Activated naive CD8-positive, alpha-beta T cell treated with anti-CD3 and anti-CD28 coated beads, Interleukin-2, amount 50 U/mL, for 16 hours (primary cell): Measurements from ENCODE around the gene STXBP5.

Source experiments
- DNase-seq: peaks from one replicate; pipeline ENCODE4 v3.0.0-alpha.2; 2020; ENCODE audit warnings: low read depth, low spot score

The STXBP5 gene

GRCh38 chr6:147381712-147382111 lies 177.5 kb downstream of the STXBP5 start:
- DNase-seq, result no peak

- DNase-seq, result no peak
These were observed 178.8 kb downstream of the STXBP5 start for GRCh38 chr6:147382945-147383554.

DNA sequence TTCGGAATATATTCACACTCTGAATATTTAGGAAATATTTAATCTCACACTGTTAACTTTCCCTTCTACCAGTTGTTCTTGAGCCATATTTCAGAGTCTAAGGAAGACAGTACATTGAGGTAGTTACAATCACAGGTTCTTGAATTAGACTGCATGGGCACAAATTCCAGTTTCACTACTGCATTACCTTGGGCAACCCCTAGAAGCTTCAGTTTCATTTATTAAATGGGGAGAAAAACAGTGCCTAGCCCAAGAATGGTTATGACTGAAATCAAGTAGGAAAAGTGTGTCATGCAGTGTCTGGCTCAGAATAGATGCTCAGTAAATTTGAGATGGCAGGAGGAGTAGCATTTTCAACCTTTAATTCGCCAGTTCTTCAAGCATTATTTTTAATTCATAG lies 179.8 kb downstream of the STXBP5 start:
- no peak for DNase-seq

GRCh38 chr6:147384737-147385710 lies 180.8 kb downstream of the STXBP5 start:
- no peak for DNase-seq

DNA sequence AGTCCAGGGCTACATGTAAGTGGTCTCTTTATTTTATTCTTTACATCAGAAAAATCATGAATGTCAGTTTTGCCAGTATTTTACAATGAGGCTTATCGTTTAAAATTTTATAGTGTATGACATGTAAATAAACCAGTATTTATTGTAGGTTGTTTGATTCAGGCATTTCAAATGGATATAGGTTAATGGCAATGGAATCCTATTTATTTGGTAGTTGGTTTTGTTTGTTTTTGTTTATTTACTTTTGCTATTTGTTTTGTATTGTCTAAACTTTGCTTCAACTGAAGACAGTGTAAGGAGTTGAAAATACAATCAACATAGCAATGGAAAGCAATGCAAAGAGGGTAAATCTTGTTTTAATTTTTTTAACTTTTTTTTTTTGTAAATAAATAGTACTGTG lies 185.2 kb downstream of the STXBP5 start:
- DNase-seq, result no peak

DNA sequence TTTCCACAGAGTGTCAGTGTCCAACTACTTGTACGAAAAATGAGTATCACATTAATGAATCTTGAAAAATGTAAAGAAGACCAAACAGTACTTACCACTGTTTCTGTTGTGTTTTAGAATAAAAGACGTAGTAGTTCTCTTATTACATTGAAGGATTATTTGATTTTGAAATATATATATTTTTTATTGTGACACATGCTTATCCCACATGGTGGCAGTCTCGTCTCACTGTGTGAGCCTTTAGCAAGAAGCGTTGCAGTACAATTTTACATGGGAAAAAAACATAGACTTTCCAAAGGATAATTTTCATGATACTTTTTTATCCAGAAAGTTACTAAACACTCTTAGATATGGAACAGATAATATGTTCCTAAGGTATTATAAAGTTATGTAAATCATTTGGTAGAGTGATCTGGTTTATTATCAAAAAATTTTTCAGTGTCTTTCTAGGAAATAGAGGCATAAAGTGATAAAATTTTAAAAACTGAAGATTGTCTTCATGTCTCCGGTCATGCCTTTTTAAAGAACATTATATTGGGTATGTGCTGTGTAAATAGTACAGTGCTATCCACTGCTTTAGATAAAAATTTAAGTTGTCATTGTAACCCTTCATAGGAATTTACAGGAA lies 186.8 kb downstream of the STXBP5 start:
- DNase-seq, result no peak

- DNase-seq, result no peak
These were observed 188.9 kb downstream of the STXBP5 start for GRCh38 chr6:147392917-147393625.

GRCh38 chr6:147395158-147395557 lies 190.9 kb downstream of the STXBP5 start:
- no peak for DNase-seq

- DNase-seq, result no peak
These were observed 193.1 kb downstream of the STXBP5 start for GRCh38 chr6:147397306-147397705.

DNA sequence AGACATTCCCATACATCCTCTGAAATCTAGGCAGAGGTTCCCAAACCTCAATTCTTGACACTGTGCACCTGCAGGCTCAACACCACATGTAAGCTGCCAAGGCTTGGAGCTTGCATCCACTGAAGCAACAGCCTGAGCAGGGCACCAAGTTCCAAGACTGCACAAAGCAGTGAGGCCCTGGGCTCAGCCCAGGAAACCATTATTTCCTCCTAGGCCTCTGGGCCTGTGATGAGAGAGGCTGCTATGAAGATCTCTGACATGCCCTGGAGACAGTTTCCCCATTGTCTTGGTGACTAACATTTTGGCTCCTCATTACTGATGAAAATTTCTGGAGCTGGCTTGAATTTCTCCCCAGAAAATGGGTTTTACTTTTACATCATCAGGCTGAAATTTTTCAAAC lies 196.8 kb downstream of the STXBP5 start:
- DNase-seq, result no peak

DNA sequence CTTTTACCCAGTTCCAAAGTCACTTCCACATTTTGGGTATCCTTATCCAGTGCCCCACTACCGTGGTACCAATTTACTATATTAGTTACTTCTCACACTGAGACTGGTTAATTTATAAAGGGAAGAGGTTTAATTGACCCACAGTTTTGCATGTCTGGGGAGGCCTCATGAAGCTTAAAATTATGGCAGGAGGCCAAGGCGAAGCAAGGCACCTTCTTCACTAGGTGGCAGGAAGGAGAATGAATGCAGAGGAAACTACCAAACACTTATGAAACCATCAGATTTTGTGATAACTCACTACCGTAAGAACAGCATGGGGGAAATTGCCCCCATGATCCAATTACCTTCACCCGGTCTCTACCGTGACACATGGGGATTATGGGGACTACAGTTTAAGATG lies 197.6 kb downstream of the STXBP5 start:
- no peak for DNase-seq

GRCh38 chr6:147406783-147407182 lies 202.6 kb downstream of the STXBP5 start:
- no peak for DNase-seq

DNA sequence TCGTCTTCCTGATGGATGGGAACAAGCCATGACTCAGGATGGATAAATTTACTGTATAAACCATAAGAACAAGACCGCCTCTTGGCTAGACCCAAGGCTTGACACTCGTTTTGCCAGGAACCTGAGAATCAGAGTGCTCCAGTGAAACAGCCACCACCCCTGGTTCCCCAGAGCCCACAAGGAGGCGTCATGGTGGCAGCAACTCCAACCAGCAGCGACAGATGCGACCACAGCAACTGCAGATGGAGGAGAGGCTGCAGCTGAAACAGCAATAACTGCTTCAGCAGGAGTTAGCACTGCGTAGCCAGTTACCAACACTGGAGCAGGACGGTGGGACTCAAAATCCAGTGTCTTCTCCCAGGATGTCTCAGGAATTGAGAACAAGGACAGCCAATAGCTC lies 203.4 kb downstream of the STXBP5 start:
- DNase-seq, result no peak

DNA sequence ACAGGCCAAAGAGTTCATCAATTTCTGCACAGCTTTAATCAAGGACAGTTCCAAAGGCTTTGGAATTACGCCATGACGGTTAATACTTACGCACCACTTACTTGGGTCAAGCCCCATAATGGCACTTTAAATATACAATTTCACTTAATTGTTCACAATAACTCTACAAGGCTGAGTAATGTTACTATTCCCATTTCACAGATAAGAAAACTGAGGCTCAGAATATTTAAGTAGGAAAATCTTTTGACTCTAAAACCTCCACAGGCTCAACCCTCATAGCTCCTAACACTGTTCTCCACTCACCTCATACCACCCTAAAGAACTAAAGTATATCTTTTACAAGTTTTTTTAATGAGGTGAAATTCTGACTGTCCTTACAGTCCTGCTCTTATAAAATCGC lies 212.4 kb downstream of the STXBP5 start:
- DNase-seq, result no peak

DNA sequence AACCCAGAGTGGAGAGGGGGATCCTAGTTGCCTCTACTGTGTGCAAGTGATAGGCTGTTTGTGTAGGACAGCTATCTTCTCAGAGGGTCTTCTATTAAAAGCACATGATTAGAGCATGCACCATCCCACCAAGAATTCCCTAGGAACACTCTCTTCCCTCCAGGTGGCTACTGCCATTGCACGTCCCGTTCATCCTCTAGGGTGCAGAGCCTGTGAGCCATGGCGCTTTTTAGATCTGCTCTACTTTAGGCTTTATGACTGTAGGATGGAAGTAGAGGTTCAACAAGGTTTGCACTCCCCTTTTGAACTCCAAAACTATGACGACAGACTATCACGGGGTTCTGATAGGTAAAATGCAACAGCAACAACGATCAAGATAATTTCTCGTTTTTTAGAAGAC lies 213.7 kb downstream of the STXBP5 start:
- DNase-seq, result no peak

- DNase-seq, result no peak
These were observed 214.3 kb downstream of the STXBP5 start for GRCh38 chr6:147418523-147418922.

- DNase-seq, result no peak
These were observed 217.7 kb downstream of the STXBP5 start for GRCh38 chr6:147421903-147422302.

DNA sequence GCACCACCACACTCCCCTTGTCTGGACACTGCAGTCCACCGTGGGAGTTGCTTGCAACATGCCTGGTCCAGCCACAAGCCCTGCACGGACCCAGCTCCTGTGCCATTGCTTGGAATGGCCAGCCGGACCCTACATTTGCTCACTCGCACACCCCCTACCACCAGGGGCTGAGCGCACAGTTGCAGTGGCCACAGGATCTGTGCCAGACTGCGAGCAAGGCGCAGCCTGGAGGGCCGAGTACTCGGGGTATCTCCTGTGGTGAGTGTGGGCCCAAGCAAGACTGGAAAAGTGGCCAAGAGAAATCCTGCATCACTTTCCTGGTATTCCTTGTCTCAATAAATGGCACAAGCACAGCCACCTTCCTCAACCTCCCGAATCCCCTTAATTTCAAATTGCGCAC lies 218.9 kb downstream of the STXBP5 start:
- no peak for DNase-seq

DNA sequence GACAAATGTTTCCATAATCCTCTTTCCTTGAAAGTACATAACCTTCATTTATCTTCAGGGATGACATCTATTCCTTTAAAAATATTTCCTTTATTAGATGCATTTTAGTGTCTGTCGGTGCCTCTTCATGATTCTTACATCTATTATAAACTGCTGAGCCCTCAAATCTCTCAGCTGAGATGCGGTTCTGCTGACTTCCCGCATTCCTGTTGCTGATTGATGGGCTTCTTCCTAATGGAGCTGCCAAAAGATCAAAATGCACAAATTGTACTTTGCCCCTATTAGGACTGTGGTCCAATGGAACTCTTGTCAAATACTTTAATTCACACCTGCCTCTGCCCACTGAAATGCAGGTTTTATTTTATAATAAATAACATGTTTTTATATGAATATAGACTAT lies 225.6 kb downstream of the STXBP5 start:
- no peak for DNase-seq

- DNase-seq, result no peak
These were observed 226.6 kb downstream of the STXBP5 start for GRCh38 chr6:147430811-147431210.

GRCh38 chr6:147434076-147434475 lies 229.9 kb downstream of the STXBP5 start:
- no peak for DNase-seq

GRCh38 chr6:147434516-147434915 lies 230.3 kb downstream of the STXBP5 start:
- DNase-seq, result no peak
